ENCODE data around the gene RENBP. TPM values are rescaled to one million over a fixed set of nuclear protein-coding genes. Genes with fewer than 3 reads are reported as not detected.

Gene RENBP
- total RNA-seq, 1 experiment from 2014 or later: 5.7 TPM

GRCh38 chrX:153905481-153906095, 38.9 kb downstream of the RENBP start:
- H3K27ac ChIP-seq (ENCODE audit: low read depth, low read length, poor library complexity, severe bottlenecking): no peak overlapping the region
- TF ChIP-seq CTCF (conservative IDR thresholded peaks at IDR 0.05; ENCODE audit: low read depth, low read length) (no peak), EZH2 (IDR thresholded peaks at IDR 0.05; ENCODE audit: borderline replicate concordance, low read depth, low read length, poor library complexity, severe bottlenecking) (no peak)
- no peak overlapping the region for H3K4me3 ChIP-seq (ENCODE audit: low read depth, low read length, poor library complexity, severe bottlenecking)
- ChIA-PET CTCF (no interaction called here), POLR2A (ENCODE audit: low non-redundant PET) (no interaction called here)
- H3K4me1 ChIP-seq (ENCODE audit: insufficient read depth, low read length, poor library complexity, severe bottlenecking): no peaks in the 10 kb centered on the region
- DNase-seq (ENCODE audit: low spot score): no peak
- no peaks in the 10 kb centered on the region for H3K27me3 ChIP-seq (replicated peaks; ENCODE audit: insufficient read depth, low read depth, low read length, poor library complexity)
- intact Hi-C loops (cut with micrococcal nuclease; ENCODE audit: unreplicated experiment): no loop called here
- no TSS peak for BruUV-seq (replicated peaks)
- H3K36me3 ChIP-seq (ENCODE audit: insufficient read depth, low read length, poor library complexity, severe bottlenecking): no peaks in the 10 kb centered on the region
- H3K9me3 ChIP-seq (ENCODE audit: low read depth, low read length, poor library complexity, severe bottlenecking): no peaks in the 10 kb centered on the region

GRCh38 chrX:153903991-153904957, 40.2 kb downstream of the RENBP start, which contains the start of gene AVPR2:
AVPR2 (plus strand) TSS chrX:153904673; CDS start chrX:153905146, 473 bp downstream.
- intact Hi-C loops (cut with micrococcal nuclease; ENCODE audit: unreplicated experiment): no loop called here
- H3K9me3 ChIP-seq (ENCODE audit: low read depth, low read length, poor library complexity, severe bottlenecking): no peaks in the 10 kb centered on the region
- no peak for DNase-seq (ENCODE audit: low spot score)
- CTCF ChIA-PET: no interaction called here
- H3K27ac ChIP-seq (ENCODE audit: low read depth, low read length, poor library complexity, severe bottlenecking): no peak within 1 kb of the TSS
- no peaks in the 10 kb centered on the region for H3K27me3 ChIP-seq (replicated peaks; ENCODE audit: insufficient read depth, low read depth, low read length, poor library complexity)
- no peaks in the 10 kb centered on the region for H3K4me1 ChIP-seq (ENCODE audit: insufficient read depth, low read length, poor library complexity, severe bottlenecking)
- H3K4me3 ChIP-seq (ENCODE audit: low read depth, low read length, poor library complexity, severe bottlenecking): no peak within 1 kb of the TSS
- H3K36me3 ChIP-seq (ENCODE audit: insufficient read depth, low read length, poor library complexity, severe bottlenecking): no peaks in the 10 kb centered on the region
- no peak for TF ChIP-seq CTCF (conservative IDR thresholded peaks at IDR 0.05; ENCODE audit: low read depth, low read length)
- no peak for TF ChIP-seq EZH2 (IDR thresholded peaks at IDR 0.05; ENCODE audit: borderline replicate concordance, low read depth, low read length, poor library complexity, severe bottlenecking)
- BruUV-seq (replicated peaks): no TSS peak
- POLR2A ChIA-PET (ENCODE audit: low non-redundant PET): no interaction called here

- CTCF ChIA-PET: no interaction called here
- no peak for DNase-seq (ENCODE audit: low spot score)
- no TSS peak for BruUV-seq (replicated peaks)
Measured at GRCh38 chrX:153903238-153903980, 41.0 kb downstream of the RENBP start.

More at GRCh38 chrX:153903238-153903980, 41.0 kb downstream of the RENBP start:
- POLR2A ChIA-PET (ENCODE audit: low non-redundant PET): no interaction called here
- Histone ChIP-seq H3K27me3 (replicated peaks; ENCODE audit: insufficient read depth, low read depth, low read length, poor library complexity) (no peaks in the 10 kb centered on the region), H3K27ac (ENCODE audit: low read depth, low read length, poor library complexity, severe bottlenecking) (no peak overlapping the region), H3K4me3 (ENCODE audit: low read depth, low read length, poor library complexity, severe bottlenecking) (no peak overlapping the region), H3K4me1 (ENCODE audit: insufficient read depth, low read length, poor library complexity, severe bottlenecking) (no peaks in the 10 kb centered on the region), H3K9me3 (ENCODE audit: low read depth, low read length, poor library complexity, severe bottlenecking) (no peaks in the 10 kb centered on the region), H3K36me3 (ENCODE audit: insufficient read depth, low read length, poor library complexity, severe bottlenecking) (no peaks in the 10 kb centered on the region)
- intact Hi-C loops (cut with micrococcal nuclease; ENCODE audit: unreplicated experiment): no loop called here
- TF ChIP-seq CTCF (conservative IDR thresholded peaks at IDR 0.05; ENCODE audit: low read depth, low read length): no peak
- TF ChIP-seq EZH2 (IDR thresholded peaks at IDR 0.05; ENCODE audit: borderline replicate concordance, low read depth, low read length, poor library complexity, severe bottlenecking): no peak

Measured in A673 (cell line).